AG20443 (cell line): Measurements from ENCODE around the gene SLC35F3.

Experiments used
- DNase-seq: peaks from one replicate; pipeline ENCODE4 v3.0.0; 2012; ENCODE audit warnings: low spot score, mixed read lengths

The SLC35F3 gene

GRCh38 chr1:234040446-234041317 lies 136.2 kb downstream of the SLC35F3 start:
- DNase-seq: no peak

- DNase-seq: no peak
Measured at GRCh38 chr1:234044079-234044478, 139.6 kb downstream of the SLC35F3 start.

DNA sequence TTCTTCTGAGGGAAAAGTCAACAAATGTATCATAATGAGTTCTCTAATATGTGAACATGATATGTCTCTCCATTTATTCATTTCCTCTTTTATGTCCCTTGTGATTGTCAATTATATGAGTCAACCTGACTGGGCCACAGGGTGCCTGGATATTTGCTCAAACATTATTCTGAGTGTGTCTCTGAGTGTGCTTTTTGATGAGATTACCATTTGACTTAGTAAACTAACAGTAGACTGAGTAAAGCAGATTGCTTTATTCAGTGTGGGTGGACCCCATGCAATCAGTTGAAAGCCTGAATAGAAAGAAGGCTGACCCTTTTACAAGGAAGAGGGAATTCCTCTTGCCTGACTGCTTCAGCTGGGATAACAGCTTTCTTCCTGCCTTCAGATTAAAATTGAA lies 142.6 kb downstream of the SLC35F3 start:
- no peak for DNase-seq

DNA sequence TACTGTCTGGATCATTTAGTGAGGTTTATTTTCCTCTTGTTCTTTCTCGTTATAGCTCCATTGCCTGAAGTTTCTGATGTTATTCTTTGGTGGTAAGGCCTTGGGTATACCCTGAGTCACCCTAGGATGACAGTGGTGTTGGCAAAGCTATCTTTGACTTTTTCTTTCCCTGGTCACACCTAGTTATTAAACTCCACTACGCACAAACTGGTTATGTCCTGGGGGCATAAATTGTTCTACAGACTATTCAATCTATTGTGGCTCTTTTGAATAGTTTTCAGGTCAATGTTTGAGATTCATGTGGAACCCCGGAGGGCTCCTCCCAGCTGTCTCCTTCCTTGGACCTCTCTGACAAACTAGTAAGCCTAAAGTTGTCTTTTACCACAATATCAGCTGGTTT lies 157.7 kb downstream of the SLC35F3 start:
- DNase-seq: no peak

- peak; percentile 86 for DNase-seq
Measured at GRCh38 chr1:234065794-234066447, 161.4 kb downstream of the SLC35F3 start.

- DNase-seq: no peak
Measured at GRCh38 chr1:234067581-234068337, 163.3 kb downstream of the SLC35F3 start.

DNA sequence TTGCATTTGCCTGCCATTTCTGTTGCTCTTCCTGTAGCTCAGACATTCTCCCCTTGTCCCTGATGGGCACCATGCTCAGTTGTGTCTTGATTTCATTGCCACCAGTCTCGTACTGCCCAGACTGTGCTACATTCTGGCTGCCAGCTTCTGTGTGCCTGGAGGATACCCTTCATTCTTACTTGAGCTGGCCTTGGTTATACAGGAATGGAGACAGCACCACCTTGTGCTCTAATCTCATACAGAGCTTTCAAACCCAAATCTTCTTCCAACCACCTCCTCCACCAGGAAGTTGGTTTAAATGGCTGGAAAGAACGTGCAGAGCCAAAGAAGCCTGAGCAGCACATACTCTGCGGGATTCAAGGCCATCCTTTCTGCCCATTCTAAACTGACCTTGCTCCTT lies 165.3 kb downstream of the SLC35F3 start:
- no peak for DNase-seq

GRCh38 chr1:234072793-234073192 lies 168.3 kb downstream of the SLC35F3 start:
- DNase-seq: no peak

- no peak for DNase-seq
Measured at GRCh38 chr1:234078143-234078542, 173.7 kb downstream of the SLC35F3 start.

GRCh38 chr1:234079896-234080295 lies 175.4 kb downstream of the SLC35F3 start:
- DNase-seq: no peak

DNA sequence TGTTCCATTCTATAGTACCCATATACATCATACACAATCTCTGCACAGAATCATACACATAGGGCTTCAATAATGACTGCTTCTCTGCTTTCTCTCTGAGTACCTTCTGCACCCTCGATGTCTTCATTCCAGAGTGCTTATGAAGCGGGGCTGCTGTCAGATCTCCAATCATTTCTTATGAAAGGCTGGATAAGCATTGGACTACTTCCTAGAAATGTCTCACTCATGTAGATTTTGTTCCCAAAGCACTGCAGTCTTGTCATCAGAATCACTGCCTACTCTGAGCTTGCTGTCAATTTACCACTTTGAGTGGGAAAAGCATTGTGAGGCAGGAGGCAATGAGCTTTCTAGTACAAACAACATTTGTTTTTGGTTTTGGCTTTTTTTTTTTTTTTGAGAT lies 179.0 kb downstream of the SLC35F3 start:
- no peak for DNase-seq

GRCh38 chr1:234089396-234089795 lies 184.9 kb downstream of the SLC35F3 start:
- no peak for DNase-seq

- no peak for DNase-seq
Measured at GRCh38 chr1:234090212-234091064, 186.0 kb downstream of the SLC35F3 start.

DNA sequence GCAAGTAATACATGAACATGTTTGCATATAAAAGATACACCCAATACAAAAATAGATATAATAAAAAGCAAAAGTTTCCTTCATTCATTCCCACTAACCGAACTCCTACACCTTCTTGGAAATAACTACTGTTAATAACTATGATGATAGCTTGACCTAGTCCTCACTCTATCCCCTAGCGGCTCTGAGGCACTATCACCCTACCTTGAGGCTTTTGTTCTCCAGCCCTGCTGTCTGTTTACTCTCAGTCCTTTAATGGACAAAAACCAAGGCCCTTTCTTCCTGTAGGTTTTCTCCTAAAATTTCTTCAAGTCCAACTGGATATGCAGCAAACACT lies 186.6 kb downstream of the SLC35F3 start:
- DNase-seq: no peak

- DNase-seq: no peak
Measured at GRCh38 chr1:234091876-234092275, 187.4 kb downstream of the SLC35F3 start.

DNA sequence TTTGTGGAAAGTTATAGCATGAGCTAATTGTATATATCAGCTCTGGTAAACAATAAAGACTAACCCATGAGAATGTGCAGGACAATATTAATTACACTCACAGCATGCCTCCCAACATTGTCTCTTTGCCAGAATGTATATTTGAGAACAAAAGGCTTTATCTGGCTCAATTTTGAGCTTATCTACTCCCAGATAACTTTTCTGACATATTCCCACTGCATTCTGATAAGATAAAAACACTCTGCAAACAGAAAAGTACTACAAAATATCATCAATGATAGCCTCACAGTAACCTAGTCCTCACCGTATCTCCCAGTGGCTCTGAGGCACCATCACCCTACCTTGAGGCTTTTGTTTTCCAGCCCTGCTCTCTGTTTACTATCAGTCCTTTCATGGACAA lies 188.6 kb downstream of the SLC35F3 start:
- DNase-seq: no peak

- no peak for DNase-seq
Measured at GRCh38 chr1:234093741-234094140, 189.3 kb downstream of the SLC35F3 start.

GRCh38 chr1:234094172-234094571 lies 189.7 kb downstream of the SLC35F3 start:
- no peak for DNase-seq

DNA sequence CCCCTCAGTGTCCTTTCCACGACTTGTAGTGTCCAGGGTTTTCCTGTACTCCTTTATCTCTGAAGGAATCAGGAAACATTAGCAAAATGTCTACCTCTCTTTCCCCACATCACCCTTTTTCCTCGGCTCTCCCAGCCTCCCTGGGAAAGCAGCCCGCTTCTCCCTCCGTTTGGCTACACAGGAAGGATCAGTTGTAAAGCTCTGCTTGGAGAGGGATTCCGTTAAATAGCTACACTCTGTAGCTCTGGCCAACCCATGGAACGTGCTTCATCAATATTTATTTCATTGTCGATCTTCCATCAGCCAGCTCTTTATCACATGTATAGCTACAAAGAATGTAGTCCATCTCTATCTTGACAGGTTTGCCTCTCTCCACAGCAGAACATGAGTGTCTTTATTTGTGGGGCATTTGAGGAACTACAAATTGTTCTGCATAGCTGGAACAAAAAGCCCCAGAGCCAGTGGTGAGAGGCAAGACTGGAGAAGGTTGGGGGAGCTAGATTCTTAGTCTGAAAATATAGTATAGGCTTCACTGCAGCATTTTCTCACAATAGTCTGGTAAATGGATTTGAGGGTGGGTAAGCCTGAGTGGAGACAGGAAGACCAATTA lies 191.8 kb downstream of the SLC35F3 start:
- no peak for DNase-seq

DNA sequence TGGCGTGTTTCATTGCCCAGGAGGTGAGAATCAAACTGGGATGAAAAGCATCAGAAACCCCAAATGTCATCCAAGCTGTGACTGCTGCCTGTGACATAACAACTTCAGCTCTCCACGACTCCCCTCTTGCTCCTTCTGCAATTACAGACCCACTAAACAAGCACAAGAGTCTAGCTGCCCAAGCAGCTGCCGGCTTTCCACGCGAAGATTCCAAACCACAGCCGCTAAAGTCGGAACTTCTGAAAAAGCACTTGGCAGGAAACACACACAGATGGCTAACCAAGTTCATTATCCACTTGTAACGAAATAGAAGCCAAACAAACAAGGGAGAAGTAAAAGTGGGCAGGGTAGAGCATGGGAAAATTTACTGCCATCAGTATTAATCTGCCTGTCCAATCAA lies 198.1 kb downstream of the SLC35F3 start:
- DNase-seq: no peak

GRCh38 chr1:234103198-234103597 lies 198.7 kb downstream of the SLC35F3 start:
- no peak for DNase-seq

DNA sequence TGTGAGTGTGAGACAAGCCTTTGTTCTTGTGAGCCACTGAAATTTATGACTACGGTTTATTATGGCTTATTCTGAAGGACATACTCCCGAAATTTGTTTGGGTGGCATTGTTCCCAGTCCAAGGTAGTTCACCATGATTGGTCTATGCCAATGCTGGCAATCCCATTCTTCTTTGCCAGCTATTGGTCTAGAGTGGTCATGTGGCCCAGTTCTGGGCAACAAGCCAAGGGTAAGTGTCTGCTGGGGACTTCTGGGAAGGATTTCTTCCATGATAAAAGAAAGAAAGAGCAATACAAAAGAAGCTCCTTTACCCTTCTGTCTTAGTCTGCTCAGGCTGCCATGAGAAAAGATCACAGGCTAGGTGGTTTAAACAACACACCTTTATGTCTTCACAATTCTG lies 201.6 kb downstream of the SLC35F3 start:
- DNase-seq: no peak
